Nephron (organoid): ENCODE measurements around the gene DDB1.

Experiments used
- H3K27ac Mint-ChIP-seq, 3 experiments: 2 replicates each; pipeline ENCODE4 v1.8.0; 2020; ENCODE audit warnings: mixed read lengths in 3 of 3, mild to moderate bottlenecking in 2 of 3, moderate library complexity in 1 of 3
- H3K27me3 Mint-ChIP-seq: 2 replicates; pipeline ENCODE4 v1.8.0; 2021; ENCODE audit warnings: low read depth, mild to moderate bottlenecking, moderate library complexity, mixed read lengths
- H3K36me3 Mint-ChIP-seq: 2 replicates; pipeline ENCODE4 v1.8.0; 2020; ENCODE audit warnings: low read depth, mixed read lengths
- H3K4me1 Mint-ChIP-seq: 2 replicates; pipeline ENCODE4 v1.8.0; 2020; ENCODE audit warnings: mixed read lengths
- H3K4me3 Mint-ChIP-seq, 3 experiments: 2 replicates each; pipeline ENCODE4 v1.8.0; 2020; ENCODE audit warnings: mild to moderate bottlenecking in 3 of 3, mixed read lengths in 3 of 3, moderate library complexity in 2 of 3
- H3K9me3 Mint-ChIP-seq: 2 replicates; pipeline ENCODE4 v1.8.0; 2020; ENCODE audit warnings: mixed read lengths
- TF ChIP-seq, protein P1 (sequence below), 3 experiments: fragments of 200-600 bp; sonication (generic); IDR thresholded peaks; one replicate each; pipeline ENCODE4 v1.5.0; 2021; ENCODE audit warnings: antibody characterized with exemption in 3 of 3; ENCODE audit not compliant: unreplicated experiment in 3 of 3

DDB1 gene

DNA sequence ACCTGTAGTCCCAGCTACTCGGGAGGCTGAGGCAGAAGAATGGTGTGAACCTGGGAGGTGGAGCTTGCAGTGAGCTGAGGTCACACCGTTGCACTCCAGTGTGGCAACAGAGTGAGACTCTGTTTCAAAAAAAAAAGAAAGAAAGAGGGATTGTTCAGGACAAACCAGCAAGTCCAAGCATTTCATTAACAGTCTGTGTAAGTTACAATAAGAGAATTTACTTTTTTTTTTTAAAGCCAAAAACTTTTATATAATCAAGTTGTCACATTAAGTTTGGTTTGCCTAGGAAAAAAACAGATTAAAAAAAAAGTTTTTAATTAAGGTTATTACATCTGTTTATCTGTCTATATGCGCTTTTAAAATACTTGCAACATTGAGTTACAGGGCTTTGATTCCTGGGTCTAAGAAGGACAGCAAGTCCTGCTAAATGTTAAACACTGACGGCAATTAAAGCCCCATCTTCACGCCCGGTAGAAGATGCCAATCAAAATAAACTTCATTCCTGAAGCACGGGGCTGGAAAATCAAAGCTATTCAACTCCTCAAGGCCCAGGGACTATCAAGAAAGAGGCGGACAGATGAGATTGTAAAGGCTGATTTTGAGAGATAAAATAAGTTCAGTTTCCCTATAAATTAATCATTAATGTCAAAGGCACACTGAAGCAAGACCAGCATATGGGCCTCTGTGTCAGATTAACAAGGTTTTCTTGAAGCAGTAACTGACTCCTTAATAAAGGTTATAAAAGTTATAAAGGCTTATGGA lies 39.9 kb upstream of the DDB1 start:
- Mint-ChIP-seq H3K27ac (no peak overlapping the region), H3K9me3 (peaks cover 16% of the 10 kb centered on the region), H3K27me3 (no peaks in the 10 kb centered on the region), H3K36me3 (peaks cover 89% of the 10 kb centered on the region), H3K4me3 (no peak overlapping the region), H3K4me1 (peaks cover 21% of the 10 kb centered on the region)
- TF ChIP-seq, protein P1, sequence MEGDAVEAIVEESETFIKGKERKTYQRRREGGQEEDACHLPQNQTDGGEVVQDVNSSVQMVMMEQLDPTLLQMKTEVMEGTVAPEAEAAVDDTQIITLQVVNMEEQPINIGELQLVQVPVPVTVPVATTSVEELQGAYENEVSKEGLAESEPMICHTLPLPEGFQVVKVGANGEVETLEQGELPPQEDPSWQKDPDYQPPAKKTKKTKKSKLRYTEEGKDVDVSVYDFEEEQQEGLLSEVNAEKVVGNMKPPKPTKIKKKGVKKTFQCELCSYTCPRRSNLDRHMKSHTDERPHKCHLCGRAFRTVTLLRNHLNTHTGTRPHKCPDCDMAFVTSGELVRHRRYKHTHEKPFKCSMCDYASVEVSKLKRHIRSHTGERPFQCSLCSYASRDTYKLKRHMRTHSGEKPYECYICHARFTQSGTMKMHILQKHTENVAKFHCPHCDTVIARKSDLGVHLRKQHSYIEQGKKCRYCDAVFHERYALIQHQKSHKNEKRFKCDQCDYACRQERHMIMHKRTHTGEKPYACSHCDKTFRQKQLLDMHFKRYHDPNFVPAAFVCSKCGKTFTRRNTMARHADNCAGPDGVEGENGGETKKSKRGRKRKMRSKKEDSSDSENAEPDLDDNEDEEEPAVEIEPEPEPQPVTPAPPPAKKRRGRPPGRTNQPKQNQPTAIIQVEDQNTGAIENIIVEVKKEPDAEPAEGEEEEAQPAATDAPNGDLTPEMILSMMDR (IDR thresholded peaks at IDR 0.05; ENCODE audit: unreplicated experiment in 3 of 3), result no peak

DNA sequence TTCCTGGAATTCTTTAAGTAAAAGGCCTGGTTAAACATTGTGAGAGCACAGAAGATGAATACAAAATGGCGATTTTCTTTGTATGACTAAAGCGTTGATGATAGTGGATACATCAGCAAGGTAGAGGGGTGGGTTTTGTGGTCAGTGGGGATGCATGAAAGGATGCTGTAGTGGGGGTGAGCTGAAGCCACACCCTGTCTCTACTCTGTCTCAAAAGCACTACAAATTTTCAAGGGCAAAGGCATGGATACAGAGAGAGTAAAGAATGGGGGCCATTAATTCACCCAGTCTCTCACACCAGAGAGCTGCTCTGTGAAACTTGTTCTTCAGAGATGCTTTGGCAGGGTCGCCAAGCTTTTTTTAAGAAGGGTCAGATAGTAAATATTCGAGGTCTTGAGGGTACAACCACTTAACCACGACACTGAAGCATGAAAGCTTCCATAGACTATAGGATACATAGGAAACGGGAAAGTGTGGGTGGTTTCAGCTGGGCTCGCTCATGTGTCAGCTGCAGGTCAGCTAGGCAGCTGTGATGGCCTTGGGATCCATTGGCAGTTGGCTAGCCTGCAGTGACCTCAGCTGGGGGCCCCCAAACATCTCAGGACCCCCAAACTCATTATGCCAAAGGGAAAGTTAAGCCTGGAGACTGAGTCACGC lies 37.6 kb upstream of the DDB1 start:
- Mint-ChIP-seq H3K27me3 (no peaks in the 10 kb centered on the region), H3K4me3 (no peak overlapping the region), H3K4me1 (peaks cover 21% of the 10 kb centered on the region), H3K27ac (peak overlapping the region in 1 of 3 experiments; percentile 73), H3K36me3 (peaks cover 89% of the 10 kb centered on the region), H3K9me3 (peaks cover 16% of the 10 kb centered on the region)
- TF ChIP-seq, protein P1 (IDR thresholded peaks at IDR 0.05; ENCODE audit: unreplicated experiment in 3 of 3), result no peak

DNA sequence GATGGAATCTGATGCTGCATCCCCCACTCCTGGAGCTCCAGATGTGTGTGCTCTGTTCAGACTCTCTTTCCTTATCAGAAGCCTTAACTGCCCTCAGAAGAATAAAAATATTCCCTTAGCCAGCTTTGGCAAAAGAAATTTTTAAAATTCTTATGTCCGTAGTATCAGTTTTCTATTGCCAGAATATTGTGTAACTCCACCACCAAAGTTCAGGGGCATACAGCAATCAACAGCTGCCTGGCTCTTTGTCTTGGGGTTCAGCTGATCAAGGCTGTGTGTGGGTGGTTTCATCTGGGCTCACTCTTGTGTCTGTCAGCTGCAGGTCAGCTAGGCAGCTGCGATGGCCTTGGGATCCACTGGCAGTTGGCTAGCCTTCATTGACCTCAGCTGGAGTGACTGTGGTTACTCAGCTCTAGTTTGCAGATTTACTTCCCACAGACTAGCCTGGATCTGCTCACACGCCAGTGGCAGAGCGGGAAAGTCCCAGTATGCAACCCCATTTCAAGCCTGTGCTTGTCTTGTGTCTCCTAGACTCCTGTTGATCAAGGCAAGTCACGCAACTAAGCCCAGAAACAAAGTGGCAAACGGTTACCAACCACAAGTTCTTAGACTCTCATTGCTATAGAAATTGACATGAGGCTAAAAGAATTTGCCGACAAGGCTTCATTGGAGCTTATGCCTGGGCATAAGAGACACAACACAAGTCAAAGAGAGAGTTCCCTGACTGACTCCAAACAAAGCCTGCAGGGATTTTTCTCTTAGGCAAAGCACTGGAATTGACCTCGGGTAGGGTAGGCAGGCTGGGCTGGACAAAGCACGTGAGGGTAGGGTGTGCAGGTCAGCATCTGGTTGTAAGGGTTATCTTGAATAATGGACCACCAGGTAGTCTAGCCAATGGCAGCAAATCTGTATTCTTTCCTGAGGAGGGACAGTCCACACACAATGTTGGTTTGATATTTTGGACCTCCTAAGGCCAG lies 36.8 kb upstream of the DDB1 start:
- Mint-ChIP-seq H3K4me1 (peaks cover 21% of the 10 kb centered on the region), H3K9me3 (peaks cover 13% of the 10 kb centered on the region), H3K4me3 (no peak overlapping the region), H3K36me3 (peaks cover 82% of the 10 kb centered on the region), H3K27me3 (no peaks in the 10 kb centered on the region), H3K27ac (peak overlapping the region in 2 of 3 experiments; percentile 32 to 73)
- TF ChIP-seq, protein P1 (IDR thresholded peaks at IDR 0.05; ENCODE audit: unreplicated experiment in 3 of 3), result no peak

DNA sequence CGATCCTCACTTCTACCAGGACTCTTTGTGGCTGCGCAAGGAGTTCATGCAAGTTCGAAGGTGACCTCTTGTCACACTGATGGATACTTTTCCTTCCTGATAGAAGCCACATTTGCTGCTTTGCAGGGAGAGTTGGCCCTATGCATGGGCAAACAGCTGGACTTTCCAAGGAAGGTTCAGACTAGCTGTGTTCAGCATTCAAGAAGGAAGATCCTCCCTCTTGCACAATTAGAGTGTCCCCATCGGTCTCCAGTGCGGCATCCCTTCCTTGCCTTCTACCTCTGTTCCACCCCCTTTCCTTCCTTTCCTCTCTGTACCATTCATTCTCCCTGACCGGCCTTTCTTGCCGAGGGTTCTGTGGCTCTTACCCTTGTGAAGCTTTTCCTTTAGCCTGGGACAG lies 35.7 kb upstream of the DDB1 start:
- Mint-ChIP-seq H3K4me1 (peaks cover 25% of the 10 kb centered on the region), H3K27me3 (no peaks in the 10 kb centered on the region), H3K9me3 (peaks cover 13% of the 10 kb centered on the region), H3K4me3 (no peak overlapping the region), H3K36me3 (peaks cover 77% of the 10 kb centered on the region), H3K27ac (peak overlapping the region; percentile 14 to 34 (median 19))
- TF ChIP-seq, protein P1 (IDR thresholded peaks at IDR 0.05; ENCODE audit: unreplicated experiment in 3 of 3), result no peak

DNA sequence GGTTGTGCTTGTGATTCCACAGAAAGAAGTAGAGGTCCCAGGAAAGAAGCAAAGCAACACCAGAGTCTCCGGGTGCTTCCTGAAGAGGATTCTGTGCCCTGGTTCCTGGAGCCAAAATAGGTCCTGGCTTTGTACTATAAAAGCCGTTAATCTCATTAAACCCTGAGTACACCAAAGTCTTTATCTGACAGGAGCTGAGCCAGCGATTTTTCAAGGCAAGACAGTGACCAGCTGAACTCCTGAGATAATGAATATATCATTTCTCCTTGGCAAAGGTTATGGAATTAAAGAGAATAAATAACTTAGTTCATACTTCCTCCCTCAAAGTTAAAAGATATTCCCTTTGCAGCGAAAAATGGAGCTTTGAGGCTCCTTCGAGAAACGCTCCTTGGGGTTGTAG lies 34.5 kb upstream of the DDB1 start:
- Mint-ChIP-seq H3K4me3 (no peak overlapping the region), H3K36me3 (peaks cover 69% of the 10 kb centered on the region), H3K27me3 (no peaks in the 10 kb centered on the region), H3K27ac (peak overlapping the region in 1 of 3 experiments; percentile 72), H3K4me1 (peaks cover 38% of the 10 kb centered on the region), H3K9me3 (peaks cover 10% of the 10 kb centered on the region)
- TF ChIP-seq, protein P1 (IDR thresholded peaks at IDR 0.05; ENCODE audit: unreplicated experiment in 3 of 3), result no peak
